Thyroid gland (tissue), 4 donors: ENCODE data around the gene LAMA2. TPM values are rescaled to one million over a fixed set of nuclear protein-coding genes. Genes with fewer than 3 reads are reported as not detected.

Experiments
- DNase-seq, 2 donors: peaks; one replicate each; pipeline ENCODE4 v3.0.0-alpha.2; 2019
- H3K27ac ChIP-seq, 3 donors: fragments of 200-600 bp; sonication (generic); 1 replicate in 2 of 3; 2 replicates in 1 of 3; pipeline ENCODE4 v1.5.1; 2016 to 2019; ENCODE audit warnings: mild to moderate bottlenecking in 1 of 3, moderate library complexity in 1 of 3
- H3K27me3 ChIP-seq: fragments of 200-600 bp; sonication (generic); one replicate; pipeline ENCODE4 v1.5.1; 2019
- H3K36me3 ChIP-seq, 2 donors: fragments of 200-600 bp; sonication (generic); one replicate each; pipeline ENCODE4 v1.5.1; 2016 to 2019
- H3K4me1 ChIP-seq, 2 donors: fragments of 200-600 bp; sonication (generic); one replicate each; pipeline ENCODE4 v1.5.1; 2017 to 2019
- H3K4me3 ChIP-seq, 3 donors: fragments of 200-600 bp; sonication (generic); replicated peaks in 1 of 3; 1 replicate in 2 of 3; 2 replicates in 1 of 3; pipeline ENCODE4 v1.5.1; 2016; ENCODE audit warnings: mild to moderate bottlenecking in 1 of 3
- H3K9me3 ChIP-seq: fragments of 200-600 bp; sonication (generic); one replicate; pipeline ENCODE4 v1.5.1; 2017
- CTCF ChIP-seq, 6 experiments: fragments of 200-600 bp in 3 of 6; fragments of 450-650 bp in 3 of 6; sonication (generic) in 3 of 6; IDR thresholded peaks; one replicate each; pipeline ENCODE4 v1.5.1; 2016 to 2019; ENCODE audit warnings: antibody characterized with exemption in 6 of 6, mild to moderate bottlenecking in 2 of 6, inconsistent platforms in 1 of 6, moderate library complexity in 1 of 6
- POLR2A ChIP-seq, 2 donors: fragments of 450-650 bp; IDR thresholded peaks; one replicate each; pipeline ENCODE4 v1.6.1; 2017; ENCODE audit warnings: antibody characterized with exemption in 2 of 2, mild to moderate bottlenecking in 2 of 2, moderate library complexity in 1 of 2
- WGBS, 2 donors: methylation state at CpG; one replicate each; pipeline ENCODE4 v1.1.5; 2017; 5-methylcytosine and 5-hydroxymethylcytosine counted together
- intact Hi-C: fragments of 100-400 bp; cut with DNase I; formaldehyde crosslinking; loops from one replicate; pipeline ENCODE4 v1.15.1; 2023
- total RNA-seq, 4 donors: library from RNA; depleted of rRNA; stranded (reverse); fragments of >200 nt; gene quantifications; one replicate each; pipeline ENCODE4 v1.2.3, GENCODE V29; 2016

LAMA2 gene
- total RNA-seq, 4 donors from 2014 or later, result 41.4 to 117 (median 78.9) TPM

GRCh38 chr6:129359811-129360681 is 477.1 kb downstream of the LAMA2 start:
- intact Hi-C loops, result no loop called here
- Histone ChIP-seq H3K27ac (no peak overlapping the region), H3K4me3 (no peak overlapping the region), H3K27me3 (no peaks in the 10 kb centered on the region), H3K4me1 (no peaks in the 10 kb centered on the region), H3K36me3 (no peaks in the 10 kb centered on the region), H3K9me3 (no peaks in the 10 kb centered on the region)
- 91 to 94% methylated on average over 2 of the region's 2 CpGs for WGBS, 2 donors
- DNase-seq, result no peak
- TF ChIP-seq POLR2A (IDR thresholded peaks at IDR 0.05) (no peak), CTCF (IDR thresholded peaks at IDR 0.05) (no peak)

- Histone ChIP-seq H3K4me1 (no peaks in the 10 kb centered on the region), H3K27me3 (no peaks in the 10 kb centered on the region), H3K9me3 (no peaks in the 10 kb centered on the region), H3K4me3 (no peak overlapping the region), H3K36me3 (no peaks in the 10 kb centered on the region), H3K27ac (no peak overlapping the region)
- DNase-seq, result no peak
- intact Hi-C loops, result no loop called here
- 91 to 97% methylated on average over 2 of the region's 2 CpGs for WGBS, 2 donors
- TF ChIP-seq CTCF (IDR thresholded peaks at IDR 0.05) (no peak), POLR2A (IDR thresholded peaks at IDR 0.05) (no peak)
Measured at GRCh38 chr6:129360682-129360955, 477.7 kb downstream of the LAMA2 start.

GRCh38 chr6:129364037-129364436 is 481.1 kb downstream of the LAMA2 start:
- H3K9me3 ChIP-seq, result no peaks in the 10 kb centered on the region
- WGBS, 2 donors, result 88 to 92% methylated on average over 3 of the region's 3 CpGs
- no peak for TF ChIP-seq POLR2A (IDR thresholded peaks at IDR 0.05)
- TF ChIP-seq CTCF (IDR thresholded peaks at IDR 0.05), result no peak

GRCh38 chr6:129364767-129365166 is 481.8 kb downstream of the LAMA2 start:
- H3K4me1 ChIP-seq, result no peaks in the 10 kb centered on the region

More at GRCh38 chr6:129364037-129364436, 481.1 kb downstream of the LAMA2 start:
- Histone ChIP-seq H3K27me3 (no peaks in the 10 kb centered on the region), H3K4me3 (no peak overlapping the region), H3K4me1 (no peaks in the 10 kb centered on the region), H3K27ac (no peak overlapping the region), H3K36me3 (no peaks in the 10 kb centered on the region)
- no peak for DNase-seq
- intact Hi-C loops, result no loop called here

More at GRCh38 chr6:129364767-129365166, 481.8 kb downstream of the LAMA2 start:
- intact Hi-C loops, result no loop called here
- no peak for DNase-seq
- TF ChIP-seq CTCF (IDR thresholded peaks at IDR 0.05) (no peak), POLR2A (IDR thresholded peaks at IDR 0.05) (no peak)
- H3K9me3 ChIP-seq, result no peaks in the 10 kb centered on the region
- H3K27me3 ChIP-seq, result no peaks in the 10 kb centered on the region
- H3K36me3 ChIP-seq, result no peaks in the 10 kb centered on the region
- H3K27ac ChIP-seq, result no peak overlapping the region
- H3K4me3 ChIP-seq, result no peak overlapping the region
- 63 to 75% methylated on average over 3 of the region's 3 CpGs for WGBS, 2 donors
